Endodermal cell (in vitro differentiated cells): Measurements from ENCODE around the gene SEC22A. TPM values are rescaled to one million over a fixed set of nuclear protein-coding genes. Genes with fewer than 3 reads are reported as not detected.

Source experiments
- DNase-seq: peaks from one replicate; pipeline ENCODE4 v3.0.0-alpha.2; 2017
- H3K27ac ChIP-seq: 2 replicates; pipeline ENCODE4 v1.5.1; 2013; ENCODE audit warnings: mild to moderate bottlenecking, low read depth, low read length, moderate library complexity
- H3K27me3 ChIP-seq: 2 replicates; pipeline ENCODE4 v1.6.1; 2013; ENCODE audit warnings: mild to moderate bottlenecking, low read length, moderate library complexity; ENCODE audit not compliant: insufficient read depth, control insufficient read depth, poor library complexity, severe bottlenecking
- H3K36me3 ChIP-seq: 2 replicates; pipeline ENCODE4 v1.7.0; 2013; ENCODE audit warnings: mild to moderate bottlenecking, low read length, moderate library complexity; ENCODE audit not compliant: control insufficient read depth, insufficient read depth
- H3K4me1 ChIP-seq: one replicate; pipeline ENCODE4 v1.7.0; 2013; ENCODE audit warnings: low read length; ENCODE audit not compliant: control insufficient read depth, insufficient read depth
- H3K4me3 ChIP-seq: 2 replicates; pipeline ENCODE4 v1.5.1; 2013; ENCODE audit warnings: mild to moderate bottlenecking, low read length, moderate library complexity
- H3K9ac ChIP-seq: 2 replicates; pipeline ENCODE4 v1.6.1; 2013; ENCODE audit warnings: mild to moderate bottlenecking, low read length, moderate library complexity; ENCODE audit not compliant: poor library complexity, severe bottlenecking; ENCODE audit errors: extremely low read depth
- H3K9me3 ChIP-seq: 2 replicates; pipeline ENCODE4 v1.6.1; 2013; ENCODE audit warnings: mild to moderate bottlenecking, low read length, moderate library complexity; ENCODE audit not compliant: control insufficient read depth
- H3K27ac Mint-ChIP-seq: 2 replicates; pipeline ENCODE4 v1.8.0; 2020; ENCODE audit warnings: mixed read lengths
- H3K27me3 Mint-ChIP-seq: 2 replicates; pipeline ENCODE4 v1.8.0; 2021; ENCODE audit warnings: mild to moderate bottlenecking, mixed read lengths; ENCODE audit not compliant: insufficient read depth
- H3K36me3 Mint-ChIP-seq: 2 replicates; pipeline ENCODE4 v1.8.0; 2020; ENCODE audit warnings: low read depth, mixed read lengths
- H3K4me1 Mint-ChIP-seq: 2 replicates; pipeline ENCODE4 v1.8.0; 2020; ENCODE audit warnings: mixed read lengths
- H3K4me3 Mint-ChIP-seq: 2 replicates; pipeline ENCODE4 v1.8.0; 2020; ENCODE audit warnings: mild to moderate bottlenecking, moderate library complexity, mixed read lengths
- H3K9me3 Mint-ChIP-seq: 2 replicates; pipeline ENCODE4 v1.8.0; 2020; ENCODE audit warnings: mild to moderate bottlenecking, mixed read lengths
- CTCF ChIP-seq: fragments of 200-600 bp; sonication (generic); conservative IDR thresholded peaks from 2 replicates; pipeline ENCODE4 v1.5.0; 2021; ENCODE audit warnings: antibody characterized with exemption, mild to moderate bottlenecking
- WGBS, 2 experiments: methylation state at CpG; one replicate each; pipeline versions ENCODE4 v1.1.5 to v1.1.7; 2013; ENCODE audit warnings: missing lambda C conversion rate in 2 of 2, mixed read lengths in 1 of 2; ENCODE audit not compliant: insufficient coverage in 1 of 2, insufficient read length in 1 of 2; 5-methylcytosine and 5-hydroxymethylcytosine counted together
- total RNA-seq, 2 donors: library from RNA; stranded (reverse); fragmentation: NEBNext Ultra II Directional in 1 of 2; extraction: Animal tissue kit (Norgen Biotek cat#: 25700) in 1 of 2; gene quantifications; 2 replicates in 1 of 2; 3 replicates in 1 of 2; pipeline ENCODE4 v1.2.1, GENCODE V29; 2021

Gene SEC22A
- total RNA-seq, 2 donors from 2014 or later, result 19.5 to 21.8 TPM

- Mint-ChIP-seq H3K9me3 (no peaks in the 10 kb centered on the region), H3K36me3 (peaks cover 31% of the 10 kb centered on the region), H3K27ac (no peak overlapping the region), H3K4me1 (no peaks in the 10 kb centered on the region), H3K4me3 (no peak overlapping the region), H3K27me3 (no peaks in the 10 kb centered on the region)
- Histone ChIP-seq H3K27ac (no peak overlapping the region), H3K4me1 (no peaks in the 10 kb centered on the region), H3K27me3 (no peaks in the 10 kb centered on the region), H3K9me3 (peaks cover 6% of the 10 kb centered on the region), H3K36me3 (no peaks in the 10 kb centered on the region), H3K4me3 (no peak overlapping the region), H3K9ac (no peak overlapping the region)
- 89 to 90% methylated on average over 4 to 7 of the region's 7 CpGs for WGBS, 2 experiments
- no peak for TF ChIP-seq CTCF
- no peak for DNase-seq
These were observed 94.5 kb downstream of the SEC22A start for GRCh38 chr3:123296261-123296660.

GRCh38 chr3:123296836-123297626, 95.3 kb downstream of the SEC22A start:
- Histone ChIP-seq H3K27ac (no peak overlapping the region), H3K27me3 (no peaks in the 10 kb centered on the region), H3K9me3 (peaks cover 6% of the 10 kb centered on the region), H3K36me3 (no peaks in the 10 kb centered on the region), H3K4me3 (no peak overlapping the region), H3K4me1 (no peaks in the 10 kb centered on the region), H3K9ac (no peak overlapping the region)
- Mint-ChIP-seq H3K36me3 (peaks cover 24% of the 10 kb centered on the region), H3K27me3 (no peaks in the 10 kb centered on the region), H3K4me1 (no peaks in the 10 kb centered on the region), H3K27ac (no peak overlapping the region), H3K4me3 (no peak overlapping the region), H3K9me3 (no peaks in the 10 kb centered on the region)
- DNase-seq, result no peak
- WGBS, 2 experiments, result 90 to 92% methylated on average over 8 to 13 of the region's 13 CpGs
- no peak for TF ChIP-seq CTCF

- Mint-ChIP-seq H3K27ac (no peak overlapping the region), H3K4me1 (no peaks in the 10 kb centered on the region), H3K36me3 (peaks cover 24% of the 10 kb centered on the region), H3K27me3 (no peaks in the 10 kb centered on the region), H3K9me3 (no peaks in the 10 kb centered on the region), H3K4me3 (no peak overlapping the region)
- DNase-seq, result peak; percentile 72
- TF ChIP-seq CTCF, result peak; percentile 63
- Histone ChIP-seq H3K27me3 (no peaks in the 10 kb centered on the region), H3K9me3 (peaks cover 6% of the 10 kb centered on the region), H3K9ac (no peak overlapping the region), H3K27ac (no peak overlapping the region), H3K36me3 (no peaks in the 10 kb centered on the region), H3K4me1 (no peaks in the 10 kb centered on the region), H3K4me3 (no peak overlapping the region)
- 60 to 82% methylated on average over 1 to 5 of the region's 6 CpGs for WGBS, 2 experiments
These were observed 95.8 kb downstream of the SEC22A start for GRCh38 chr3:123297627-123297899.
